Breast epithelium (tissue), 3 donors: ENCODE data around the gene ATP6V0B.

Experiments
- CTCF ChIP-seq, 3 donors: fragments of 450-650 bp; IDR thresholded peaks; one replicate each; pipeline ENCODE4 v1.5.1; 2016 to 2017; ENCODE audit warnings: antibody characterized with exemption in 3 of 3, mild to moderate bottlenecking in 3 of 3, moderate library complexity in 3 of 3
- POLR2AphosphoS5 ChIP-seq, 3 donors: sonication (generic); formaldehyde crosslinking; IDR thresholded peaks; one replicate each; pipeline ENCODE4 v1.6.1; 2017; ENCODE audit warnings: antibody characterized with exemption in 3 of 3

GRCh38 chr1:43996733-43997115 lies 22.0 kb downstream of the ATP6V0B start:
- no peak for TF ChIP-seq CTCF (IDR thresholded peaks at IDR 0.05)
- TF ChIP-seq POLR2AphosphoS5 (IDR thresholded peaks at IDR 0.05) = no peak
